GM18508 (cell line): ENCODE data around the gene VENTX.
"Not testable (repeated sequence)": the region's sequence is repeated elsewhere in the genome, so short reads cannot be mapped to it uniquely, and the experiment has no call there.

Experiments used
- ATAC-seq: cut with Tn5 transposase; IDR thresholded peaks from one replicate; pipeline ENCODE4 v1.9.1; 2021; ENCODE audit warnings: moderate number of reproducible peaks; ENCODE audit not compliant: insufficient read depth, unreplicated experiment

Gene VENTX

GRCh38 chr10:133249975-133250754 is 12.5 kb downstream of the VENTX start:
- ATAC-seq = no peak

GRCh38 chr10:133251388-133252222 is 13.9 kb downstream of the VENTX start:
- ATAC-seq = no peak

GRCh38 chr10:133252223-133252552 is 14.5 kb downstream of the VENTX start:
- no peak for ATAC-seq

DNA sequence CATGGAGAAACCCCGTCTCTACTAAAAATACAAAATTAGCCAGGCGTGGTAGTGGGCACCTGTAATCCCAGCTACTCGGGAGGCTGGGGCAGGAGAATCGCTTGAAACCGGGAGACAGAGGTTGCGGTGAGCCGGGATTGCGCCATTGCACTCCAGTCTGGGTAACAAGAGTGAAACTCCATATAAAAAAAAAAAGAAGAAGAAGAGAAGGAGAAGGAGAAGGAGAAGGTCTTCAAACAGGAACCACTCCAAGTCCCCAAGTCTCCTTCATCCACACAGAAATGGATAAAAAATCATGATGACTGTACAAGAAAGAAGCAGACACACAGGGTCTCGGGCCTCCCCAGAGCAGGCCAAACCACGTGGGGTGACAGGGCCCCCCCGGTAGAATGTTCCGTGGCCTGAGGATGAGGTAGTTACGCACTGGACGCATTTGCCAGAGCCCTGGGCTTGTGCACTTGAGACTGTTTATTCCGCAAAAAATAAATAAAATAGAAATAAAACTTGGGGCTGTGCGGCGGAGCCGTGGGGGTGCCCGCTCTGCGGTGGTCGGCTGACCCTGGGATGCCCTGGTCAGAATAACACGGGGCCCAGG is 15.8 kb downstream of the VENTX start:
- no peak for ATAC-seq

DNA sequence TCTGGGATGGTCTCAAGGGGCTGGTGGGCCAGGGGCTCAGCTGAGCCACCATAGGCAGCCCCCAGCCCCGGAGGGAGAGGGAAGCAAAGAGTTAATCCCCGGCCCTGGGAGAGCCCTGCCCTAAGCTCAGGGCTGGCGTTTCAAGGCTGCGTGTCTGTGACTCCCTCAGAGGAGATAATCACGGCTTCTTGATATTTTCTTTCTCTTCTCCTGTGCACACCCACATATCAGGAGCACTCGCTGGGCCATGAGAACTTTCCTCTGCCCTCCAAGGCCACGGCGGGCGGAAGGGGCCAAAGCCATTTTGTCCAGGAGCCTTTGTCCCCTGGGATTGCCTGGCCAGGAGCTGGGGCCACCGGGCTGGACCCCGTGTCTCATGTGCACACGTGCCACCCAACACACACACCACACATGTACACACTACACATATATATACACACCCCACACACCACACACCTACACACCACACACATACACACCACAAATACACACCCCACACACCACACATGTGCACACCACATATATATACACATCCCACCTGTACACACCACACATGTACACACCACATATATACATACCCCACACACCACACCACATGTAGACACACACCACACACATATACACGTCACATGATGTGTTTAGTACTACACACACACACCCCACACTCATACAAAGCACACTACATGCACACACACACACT is 16.9 kb downstream of the VENTX start:
- no peak for ATAC-seq

- ATAC-seq = no peak
Observed at GRCh38 chr10:133255323-133255722, 17.7 kb downstream of the VENTX start.

DNA sequence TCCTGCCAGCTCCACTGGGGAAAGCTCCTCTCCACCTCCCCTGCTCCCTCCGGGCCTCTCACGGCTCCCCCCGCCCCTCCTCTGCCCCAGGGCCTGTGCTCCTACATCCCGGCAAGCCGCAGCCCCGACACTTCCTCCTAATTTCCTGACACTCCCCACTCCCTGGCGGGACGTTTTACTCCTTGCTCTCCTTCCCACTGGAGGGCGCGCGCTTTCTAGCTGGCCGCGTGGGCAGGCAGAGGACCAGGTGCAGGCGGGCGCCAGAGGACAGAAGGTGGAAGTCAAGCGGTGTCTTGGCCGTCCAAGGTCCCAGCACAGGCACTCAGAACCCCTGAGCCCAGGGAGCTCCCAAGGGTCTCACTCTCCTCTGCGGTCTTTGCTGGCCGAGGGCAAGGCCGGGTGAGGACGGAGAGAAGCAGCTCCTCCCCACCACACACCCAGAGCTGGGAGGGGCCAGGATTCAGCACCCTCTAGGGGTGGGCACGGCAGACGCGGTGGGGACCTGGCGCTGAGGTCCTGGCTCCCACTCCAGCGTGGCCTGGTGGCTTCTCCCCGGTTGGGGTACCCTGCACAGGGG is 19.9 kb downstream of the VENTX start:
- no peak for ATAC-seq

DNA sequence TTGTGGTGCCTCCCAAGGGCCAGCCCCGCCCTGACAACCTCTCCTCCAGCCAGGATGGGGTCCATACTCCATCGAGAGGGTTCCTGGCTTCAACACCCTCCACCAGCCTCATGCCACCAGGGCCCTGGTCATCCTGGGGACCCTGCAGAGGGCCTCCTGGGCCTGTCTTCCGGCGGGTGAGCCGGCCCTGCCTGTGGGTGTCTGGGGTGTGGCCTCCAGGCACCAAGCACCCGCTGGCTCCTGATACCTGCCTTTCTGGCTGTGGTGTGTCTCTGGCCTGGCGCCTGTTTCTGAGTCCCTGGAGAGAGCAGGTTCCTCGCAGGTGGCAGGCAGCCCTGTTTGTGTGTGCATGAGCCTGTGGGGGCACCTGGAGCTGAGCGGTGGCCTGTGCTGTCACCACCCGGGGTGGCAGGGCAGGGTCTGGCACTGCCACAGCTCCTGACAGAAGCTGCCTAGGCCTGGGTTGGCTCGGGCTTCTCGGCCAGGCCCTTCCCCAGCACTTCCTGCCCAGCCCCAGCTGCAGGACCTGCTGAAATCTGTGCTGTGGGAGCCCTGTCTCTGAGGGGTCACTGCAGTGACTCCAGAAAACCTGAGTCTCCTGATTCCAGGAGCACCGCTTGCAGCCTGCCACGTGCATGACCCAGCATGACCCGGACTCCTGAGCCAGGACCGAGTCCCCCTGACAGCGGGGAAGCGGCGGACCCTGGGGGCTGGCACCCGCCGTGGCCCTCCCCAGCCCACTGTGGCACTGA is 20.6 kb downstream of the VENTX start:
- ATAC-seq = no peak

DNA sequence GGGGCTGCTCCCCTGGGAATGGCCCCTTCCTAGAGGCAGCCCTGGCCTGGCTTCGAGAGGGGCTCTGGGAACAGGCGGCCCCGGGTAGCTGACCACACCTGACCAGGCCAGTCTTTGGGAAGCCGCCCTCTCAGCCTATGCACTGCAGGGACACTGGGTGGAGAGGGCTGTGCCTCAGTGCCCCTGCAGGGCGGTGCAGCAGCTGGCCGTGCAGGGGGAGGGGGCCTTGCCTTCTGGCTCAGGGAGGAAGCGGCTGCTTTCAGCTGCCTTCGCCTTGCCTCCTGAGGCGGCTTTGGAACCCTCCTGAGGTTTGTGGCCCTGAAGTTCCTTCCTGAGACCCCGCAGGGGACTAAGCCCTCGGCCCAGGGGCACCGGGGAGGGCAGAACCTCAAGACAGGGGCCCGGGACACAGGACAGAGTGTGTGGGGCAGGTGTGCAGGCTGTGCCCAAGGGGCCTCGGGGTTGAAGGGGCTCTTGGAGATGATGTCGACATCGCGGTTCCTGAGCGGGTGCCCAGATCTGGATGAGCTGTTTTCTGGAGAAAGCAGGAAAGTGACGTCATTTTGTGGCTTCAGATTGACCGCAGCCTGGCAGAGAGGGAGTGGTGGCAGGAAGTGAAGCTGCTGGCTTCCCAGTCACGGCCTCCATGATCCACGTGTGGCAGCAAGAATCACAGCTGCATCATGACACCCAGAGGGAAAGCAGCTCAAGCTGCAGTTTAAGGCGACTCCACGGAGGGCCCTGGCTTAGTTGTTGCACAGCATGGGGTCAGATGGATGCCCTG is 21.4 kb downstream of the VENTX start:
- no peak for ATAC-seq

DNA sequence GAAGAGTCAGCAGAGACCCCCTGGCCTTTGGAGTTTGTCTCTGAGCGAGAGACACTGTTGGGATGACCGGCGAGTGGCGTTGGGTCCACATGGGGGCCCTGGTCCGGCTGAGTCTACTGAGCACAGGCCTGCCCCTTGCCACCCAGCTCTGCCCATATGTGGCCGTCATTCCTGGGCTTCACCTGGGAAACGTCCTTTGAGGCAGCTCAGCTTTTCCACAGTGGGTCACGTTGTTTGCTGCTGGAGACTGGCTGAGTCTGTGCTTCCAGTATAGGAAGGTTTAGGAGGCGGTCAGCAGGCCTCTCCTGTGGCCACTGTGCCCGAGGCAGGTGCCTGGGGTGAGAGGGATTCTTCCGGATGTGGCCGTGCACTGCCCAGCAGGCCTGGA is 21.9 kb downstream of the VENTX start:
- no peak for ATAC-seq

- no peak for ATAC-seq
Observed at GRCh38 chr10:133260895-133261725, 23.5 kb downstream of the VENTX start.

GRCh38 chr10:133261726-133262325 is 24.2 kb downstream of the VENTX start:
- ATAC-seq = no peak

GRCh38 chr10:133262696-133263095 is 25.0 kb downstream of the VENTX start:
- no peak for ATAC-seq

GRCh38 chr10:133263674-133264073 is 26.0 kb downstream of the VENTX start:
- ATAC-seq = no peak

- ATAC-seq = no peak
Observed at GRCh38 chr10:133264461-133264860, 26.8 kb downstream of the VENTX start.

GRCh38 chr10:133265052-133265451 is 27.4 kb downstream of the VENTX start:
- not testable (repeated sequence) for ATAC-seq

DNA sequence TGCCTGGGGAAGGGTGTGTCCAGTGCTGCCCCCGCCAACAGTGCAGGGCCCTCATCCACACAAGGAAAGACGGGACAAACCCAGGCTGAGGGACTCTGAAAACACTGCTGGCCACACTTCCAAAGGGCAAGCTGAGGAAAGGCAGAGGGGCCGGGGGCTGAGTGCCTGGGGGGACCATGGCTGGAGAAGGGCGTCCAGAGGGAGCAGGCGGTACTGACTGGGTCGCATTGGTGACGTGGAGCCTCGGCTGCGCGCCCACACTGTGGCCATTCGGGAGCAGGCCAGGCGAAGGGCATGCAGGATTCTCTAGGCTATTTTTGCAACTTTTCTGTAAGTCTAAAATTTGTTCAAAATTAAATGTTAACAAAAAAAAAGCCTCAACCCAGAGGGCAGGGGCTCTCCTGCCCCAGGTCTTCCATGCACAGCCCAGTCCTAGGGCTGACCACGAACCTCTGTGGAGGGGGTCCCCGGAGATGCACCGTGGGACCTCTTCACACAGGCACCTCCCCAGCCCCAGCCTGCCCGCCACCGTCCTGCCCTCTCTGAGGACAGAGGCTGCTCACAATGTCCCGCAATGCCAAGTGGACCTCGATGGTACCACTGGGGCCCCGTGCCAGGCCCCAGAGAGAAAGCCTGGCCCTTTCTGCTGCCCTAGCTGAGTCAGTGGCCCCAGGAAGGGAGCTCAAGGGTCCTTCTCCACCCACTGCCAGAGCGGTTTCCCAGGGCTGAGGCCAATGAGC is 28.6 kb downstream of the VENTX start:
- no peak for ATAC-seq
